MM.1S (cell line): ENCODE results near the gene PLPP6.

Experiments used
- CTCF ChIP-seq: fragments of 300-600 bp; sonication (generic); IDR thresholded peaks from 2 replicates; pipeline ENCODE4 v1.5.1; 2016; ENCODE audit warnings: antibody characterized with exemption, low read length, mixed read lengths
- EZH2 ChIP-seq: fragments of 300-600 bp; sonication (generic); optimal IDR thresholded peaks from 2 replicates; pipeline ENCODE3; 2017; ENCODE audit warnings: low read depth, mild to moderate bottlenecking, antibody characterized with exemption, low read length, mixed read lengths
- EZH2phosphoT487 ChIP-seq: fragments of 300-600 bp; sonication (generic); IDR thresholded peaks from 2 replicates; pipeline ENCODE4 v1.6.1; 2018; ENCODE audit warnings: antibody characterized with exemption, low read length

GRCh38 chr9:4661611-4662010 lies 483 bp upstream of the PLPP6 start:
- TF ChIP-seq CTCF: no peak
- TF ChIP-seq EZH2phosphoT487: no peak
- no peak for TF ChIP-seq EZH2
